ENCODE data around the gene HSD11B1L.
"Not testable (repeated sequence)": the region's sequence is repeated elsewhere in the genome, so short reads cannot be mapped to it uniquely, and the experiment has no call there.

Gene HSD11B1L

GRCh38 chr19:5688262-5688881 is 7.5 kb downstream of the HSD11B1L start:
- DNase-seq: not testable (repeated sequence)

- peak; percentile 98 for DNase-seq
These were observed 9.5 kb downstream of the HSD11B1L start, which contains the start of gene RPL36 for GRCh38 chr19:5690125-5690954. TSS of gene RPL36 (plus strand) at chr19:5690295. CDS start at chr19:5690508, 213 bp downstream.

DNA sequence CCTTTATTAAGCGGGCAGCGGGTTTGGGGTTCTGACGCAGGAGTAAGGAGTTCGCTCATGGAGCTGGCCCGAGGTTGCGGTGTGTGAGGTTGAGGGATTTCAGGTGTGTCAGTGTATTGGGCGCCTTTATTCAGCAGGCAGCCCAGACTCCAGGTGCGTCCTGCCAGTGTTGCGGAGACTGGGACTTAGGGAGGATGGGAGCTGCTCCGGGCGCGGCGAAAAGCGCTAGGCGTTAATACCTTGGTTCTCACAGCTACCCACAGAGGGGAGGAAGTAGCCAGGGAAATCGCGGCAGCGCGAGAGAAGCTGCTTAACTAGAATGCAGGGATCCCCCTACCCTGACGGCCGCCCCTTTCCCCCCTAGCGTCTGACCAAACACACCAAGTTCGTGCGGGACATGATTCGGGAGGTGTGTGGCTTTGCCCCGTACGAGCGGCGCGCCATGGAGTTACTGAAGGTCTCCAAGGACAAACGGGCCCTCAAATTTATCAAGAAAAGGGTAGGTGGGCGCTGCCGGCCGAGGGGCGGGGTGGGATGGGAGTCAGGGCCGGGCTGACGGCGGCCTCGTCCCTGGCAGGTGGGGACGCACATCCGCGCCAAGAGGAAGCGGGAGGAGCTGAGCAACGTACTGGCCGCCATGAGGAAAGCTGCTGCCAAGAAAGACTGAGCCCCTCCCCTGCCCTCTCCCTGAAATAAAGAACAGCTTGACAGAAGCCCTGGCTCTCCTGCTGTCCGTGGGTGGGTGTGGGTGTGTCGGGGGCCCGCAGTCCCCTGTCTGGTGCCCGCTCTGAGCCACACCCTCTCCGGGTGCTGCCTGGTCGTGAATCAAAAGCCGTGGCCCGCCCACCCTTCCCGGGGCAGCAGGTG is 10.4 kb downstream of the HSD11B1L start:
- DNase-seq: peak; percentile 49

GRCh38 chr19:5691822-5692722 is 11.2 kb downstream of the HSD11B1L start:
- no peak for DNase-seq

GRCh38 chr19:5692723-5693194 is 11.9 kb downstream of the HSD11B1L start:
- no peak for DNase-seq

- DNase-seq: no peak
These were observed 12.7 kb downstream of the HSD11B1L start for GRCh38 chr19:5693195-5694166.

- DNase-seq: no peak
These were observed 13.5 kb downstream of the HSD11B1L start for GRCh38 chr19:5694167-5694955.

DNA sequence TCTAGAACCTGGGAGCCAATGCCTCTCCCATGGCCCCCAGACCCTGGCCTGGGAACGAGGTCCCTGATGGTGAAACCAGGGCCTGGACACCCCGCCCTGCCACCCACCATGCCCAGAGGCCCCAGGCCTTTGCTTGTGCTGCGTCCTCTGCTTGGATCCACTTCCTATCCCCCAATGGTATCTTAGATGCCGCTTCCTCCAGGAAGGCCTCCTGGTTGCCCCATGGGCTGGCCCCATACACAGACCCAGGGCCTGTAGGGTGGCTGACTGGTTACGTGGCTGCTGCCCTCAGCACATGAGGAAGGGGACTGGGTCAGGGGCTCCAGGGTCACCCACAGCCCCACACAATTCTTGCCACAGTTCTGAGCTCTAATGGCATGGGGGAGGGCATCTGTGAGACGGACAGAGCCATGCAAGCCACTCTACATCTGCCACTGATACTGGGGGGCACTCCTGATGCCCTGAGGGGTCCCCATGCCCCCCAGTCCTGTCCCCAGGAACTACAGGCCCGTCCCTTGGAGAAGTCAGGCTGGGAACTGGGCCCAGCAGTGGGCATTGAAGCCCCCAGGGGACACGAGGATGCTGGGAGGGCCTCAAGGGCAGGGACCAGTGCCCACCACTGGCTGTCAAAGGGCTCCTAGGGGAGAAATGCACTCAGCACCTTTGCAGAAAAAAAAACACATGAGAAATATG is 14.3 kb downstream of the HSD11B1L start:
- no peak for DNase-seq

- DNase-seq: no peak
These were observed 14.9 kb downstream of the HSD11B1L start for GRCh38 chr19:5695649-5696195.

GRCh38 chr19:5696196-5697021 is 15.6 kb downstream of the HSD11B1L start:
- DNase-seq: no peak

- peak; percentile 45 for DNase-seq
These were observed 16.4 kb downstream of the HSD11B1L start for GRCh38 chr19:5697022-5697889.

DNA sequence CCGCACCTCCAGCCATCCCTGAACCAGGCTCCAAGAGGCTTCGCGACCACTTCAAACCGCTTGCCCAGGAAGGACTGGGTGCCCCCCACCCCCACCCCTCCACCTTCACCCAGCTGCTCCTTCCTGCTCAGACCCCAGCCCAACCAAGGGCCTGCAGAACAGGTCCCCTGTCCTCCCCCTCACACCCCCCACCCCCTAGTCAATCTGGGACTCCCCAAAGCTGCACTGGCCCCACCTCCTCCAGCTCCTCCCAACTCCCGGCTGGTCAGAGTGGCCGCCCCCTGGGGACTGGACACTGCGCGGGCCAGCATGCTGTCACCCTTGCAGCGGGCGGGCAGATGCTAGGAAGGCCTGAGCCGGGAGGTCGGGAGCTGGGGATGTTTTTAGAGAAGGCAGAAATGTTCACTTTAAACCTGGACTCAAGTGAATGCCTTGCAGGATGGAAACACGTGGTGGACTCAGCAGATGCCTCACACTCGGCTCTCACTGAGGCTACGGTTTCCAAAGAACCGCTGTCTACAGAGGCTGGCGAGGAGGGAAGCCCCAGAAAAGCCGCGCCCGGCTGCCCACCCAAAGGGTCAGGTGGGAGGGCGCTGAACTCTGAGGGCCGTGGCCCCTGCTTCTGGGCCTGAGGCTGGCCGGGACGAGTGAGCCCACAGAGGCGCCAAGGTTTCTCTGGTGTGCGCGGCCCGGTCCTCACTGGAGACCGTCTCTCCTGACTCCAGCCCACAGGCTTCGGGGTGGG is 17.2 kb downstream of the HSD11B1L start:
- no peak for DNase-seq

GRCh38 chr19:5698635-5699422 is 18.0 kb downstream of the HSD11B1L start:
- no peak for DNase-seq

GRCh38 chr19:5700455-5701092 is 19.7 kb downstream of the HSD11B1L start:
- DNase-seq: no peak

- not testable (repeated sequence) for DNase-seq
These were observed 21.2 kb downstream of the HSD11B1L start for GRCh38 chr19:5702053-5702410.
